Mucosa of descending colon (tissue), 3 donors: ENCODE data around the gene TRAPPC10. TPM values are rescaled to one million over a fixed set of nuclear protein-coding genes. Genes with fewer than 3 reads are reported as not detected.
A peak's percentile ranks its signal among the peaks of the same experiment; 100 is the strongest.
"Not testable (repeated sequence)": the region's sequence is repeated elsewhere in the genome, so short reads cannot be mapped to it uniquely, and the experiment has no call there.

Experiments
- ATAC-seq: fragments of 200-7000 bp; cut with Tn5 transposase; one replicate; pipeline ENCODE4 v1.9.1; 2020; ENCODE audit warnings: mild to moderate bottlenecking, moderate library complexity
- DNase-seq, 3 donors: peaks; one replicate each; pipeline ENCODE4 v3.0.0-alpha.2; 2020
- H3K36me3 ChIP-seq: fragments of 200-600 bp; one replicate; pipeline ENCODE4 v1.8.0; 2021; ENCODE audit warnings: low read depth, mild to moderate bottlenecking
- H3K4me1 ChIP-seq: fragments of 200-600 bp; one replicate; pipeline ENCODE4 v1.8.0; 2021; ENCODE audit warnings: low read depth, mild to moderate bottlenecking
- H3K4me3 ChIP-seq: fragments of 200-600 bp; one replicate; pipeline ENCODE4 v1.8.0; 2021; ENCODE audit warnings: mild to moderate bottlenecking
- H3K9me3 ChIP-seq: fragments of 200-600 bp; one replicate; pipeline ENCODE4 v1.8.0; 2021; ENCODE audit warnings: mild to moderate bottlenecking
- intact Hi-C, 2 donors: fragments of 100-400 bp; cut with DNase I in 1 of 2; cut with micrococcal nuclease in 1 of 2; formaldehyde crosslinking; loops; one replicate each; pipeline versions ENCODE4 v1.11.0 to v1.11.1; 2022; cut with DNase I, micrococcal nuclease
- total RNA-seq, 3 donors: library from RNA; stranded (reverse); fragmentation: NEBNext Ultra II Directional in 2 of 3; extraction: Animal tissue kit (Norgen Biotek cat#: 25700) in 2 of 3; gene quantifications; one replicate each; pipeline versions ENCODE4 v1.2.1 to v1.2.4, GENCODE V29; 2021 to 2023
- donor health status: DM: no; HTN: no; CAD: no; lungs with moderate emphysema.
- donor health status: DM: no; HTN: no; CAD: no.
- donor health status: DM: no; HTN: yes; CAD: no.

TRAPPC10 gene
- total RNA-seq, 3 donors from 2014 or later, result 57.7 to 86.8 (median 61.9) TPM

DNA sequence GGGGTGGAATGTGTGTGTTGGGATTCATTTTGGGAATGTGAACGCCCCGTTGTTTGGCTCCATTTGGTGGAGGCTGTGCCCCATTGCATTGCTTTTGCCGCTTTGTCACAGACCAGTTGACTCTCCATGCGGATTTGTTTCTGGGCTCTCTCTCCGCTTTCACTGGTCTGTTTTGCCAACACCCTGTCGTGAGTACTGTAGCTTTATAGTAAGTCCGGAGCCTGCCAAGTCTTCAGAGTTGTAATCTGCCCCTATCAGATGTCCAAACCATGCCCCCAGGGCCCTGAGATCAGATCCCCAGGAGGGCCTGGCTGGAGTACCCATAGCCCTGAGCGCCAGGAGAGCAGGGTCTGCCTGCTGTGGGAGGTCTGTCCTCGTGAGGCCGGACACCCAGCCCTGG lies 138.1 kb downstream of the TRAPPC10 start:
- H3K4me1 ChIP-seq, H3K36me3 ChIP-seq, DNase-seq, H3K9me3 ChIP-seq, H3K4me3 ChIP-seq, intact Hi-C loops, ATAC-seq: not testable (repeated sequence)

DNA sequence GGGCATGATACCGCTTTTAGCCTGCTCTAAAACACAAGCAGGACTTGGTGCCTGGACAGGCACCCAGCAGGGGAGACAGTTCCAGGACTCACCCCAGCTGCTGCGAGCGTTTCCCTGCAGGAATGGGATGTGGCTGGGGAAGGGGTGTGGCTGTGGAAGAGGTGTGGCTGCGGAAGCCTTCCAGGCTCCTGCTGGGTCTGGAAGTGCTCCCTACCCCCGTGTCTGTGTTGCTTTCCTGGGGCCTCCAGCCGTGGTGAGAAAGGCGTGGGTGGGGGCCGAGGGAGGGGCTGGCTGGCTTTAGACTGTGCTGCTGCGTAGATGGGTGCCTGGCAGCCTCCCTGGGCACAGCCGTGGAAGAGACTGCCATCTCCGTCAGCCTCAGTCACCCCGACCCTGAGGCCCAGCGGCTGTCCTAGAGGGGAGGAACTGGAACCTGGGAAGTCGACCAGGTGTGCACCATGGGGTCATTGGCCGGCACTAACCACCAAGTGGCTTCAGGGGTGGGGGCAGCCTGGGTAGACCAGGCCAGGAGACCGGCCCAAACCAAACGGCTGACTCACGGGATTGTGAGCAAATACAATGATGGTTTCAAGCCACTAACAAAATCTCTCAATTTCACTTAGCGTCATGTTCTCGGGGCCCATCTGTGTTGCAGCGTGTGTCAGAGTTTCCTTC lies 141.2 kb downstream of the TRAPPC10 start:
- ATAC-seq, result peak; percentile 34
- intact Hi-C loops, H3K4me3 ChIP-seq, DNase-seq, H3K9me3 ChIP-seq, H3K4me1 ChIP-seq, H3K36me3 ChIP-seq: not testable (repeated sequence)

DNA sequence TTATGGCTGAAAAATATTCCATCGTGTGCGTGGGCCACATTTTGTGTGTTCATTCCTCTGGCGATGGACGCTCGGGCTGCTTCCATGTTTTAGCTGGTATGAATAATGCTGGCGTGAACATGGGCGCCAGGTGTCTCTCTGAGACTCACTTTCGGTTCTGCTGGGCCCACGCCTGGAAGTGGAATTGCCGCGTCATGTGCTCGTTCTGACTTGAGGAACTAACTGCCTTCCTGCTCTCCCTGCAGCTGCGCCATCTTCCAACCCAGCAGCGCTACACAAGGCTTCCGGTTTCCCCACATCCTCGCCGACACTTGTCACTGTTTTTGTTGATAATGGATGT lies 141.8 kb downstream of the TRAPPC10 start:
- H3K36me3 ChIP-seq, H3K9me3 ChIP-seq, intact Hi-C loops, H3K4me1 ChIP-seq, H3K4me3 ChIP-seq: not testable (repeated sequence)
- peak; percentile 16 to 35 (median 28) for DNase-seq
- ATAC-seq, result peak; percentile 54

DNA sequence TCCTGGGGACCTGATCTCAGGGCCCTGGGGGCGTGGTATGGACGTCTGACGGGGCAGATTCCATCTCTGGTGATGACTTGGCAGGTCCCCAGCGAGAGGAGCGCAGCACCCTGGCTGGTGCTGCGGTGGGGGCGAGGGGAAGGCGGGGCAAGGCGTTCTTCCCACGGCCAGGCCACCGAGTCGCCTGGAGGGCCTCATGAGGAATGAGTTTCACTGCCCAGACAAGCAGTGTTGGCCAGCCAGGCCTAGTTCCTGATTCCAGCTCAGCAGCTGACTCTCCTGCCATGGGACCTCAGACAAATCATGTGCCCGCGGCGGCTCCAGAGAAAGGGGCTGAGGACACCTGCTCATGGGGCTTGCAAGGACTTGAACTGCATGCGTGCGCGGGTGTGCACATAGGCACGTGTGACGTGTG lies 142.7 kb downstream of the TRAPPC10 start:
- ATAC-seq, result peak; percentile 44
- H3K9me3 ChIP-seq, intact Hi-C loops, H3K4me3 ChIP-seq, H3K4me1 ChIP-seq, DNase-seq, H3K36me3 ChIP-seq: not testable (repeated sequence)

DNA sequence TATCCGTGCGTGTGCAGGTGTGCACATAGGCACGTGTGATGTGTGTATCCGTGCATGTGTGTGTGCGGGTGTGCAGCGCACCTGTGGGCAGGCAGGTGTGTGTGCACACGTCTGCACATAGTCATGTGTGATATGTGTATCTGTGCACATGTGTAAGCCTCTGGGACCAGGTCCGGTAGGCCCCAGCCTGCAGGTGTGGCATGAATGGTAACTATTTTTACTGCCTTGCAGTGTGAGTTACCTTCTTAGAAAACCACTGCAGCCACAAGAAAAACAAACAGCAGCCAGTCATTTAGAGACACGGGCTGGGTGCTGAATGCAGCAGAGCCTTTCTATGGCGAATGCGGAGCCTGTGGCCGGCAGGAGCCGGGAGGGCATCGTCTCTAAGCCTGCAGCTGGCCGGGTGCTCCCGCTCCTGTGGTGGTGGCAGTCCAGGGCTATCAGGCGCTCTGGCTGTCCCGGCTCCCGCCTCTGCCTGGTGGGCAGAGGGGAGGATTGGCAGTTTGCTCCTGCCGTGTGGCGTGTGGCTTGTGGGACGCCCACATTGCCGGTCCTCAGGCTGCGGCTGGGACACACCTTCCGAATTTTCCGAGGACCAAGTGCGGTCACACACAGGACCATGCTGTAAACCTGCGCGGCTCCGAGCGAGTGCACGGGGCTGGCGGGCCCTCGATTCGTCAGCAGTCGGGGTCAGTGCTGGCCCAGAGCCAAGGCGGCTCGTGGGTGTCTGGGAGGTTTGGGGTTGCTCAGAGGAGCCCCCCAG lies 143.3 kb downstream of the TRAPPC10 start:
- intact Hi-C loops, DNase-seq: not testable (repeated sequence)
- ATAC-seq, result peak; percentile 53

DNA sequence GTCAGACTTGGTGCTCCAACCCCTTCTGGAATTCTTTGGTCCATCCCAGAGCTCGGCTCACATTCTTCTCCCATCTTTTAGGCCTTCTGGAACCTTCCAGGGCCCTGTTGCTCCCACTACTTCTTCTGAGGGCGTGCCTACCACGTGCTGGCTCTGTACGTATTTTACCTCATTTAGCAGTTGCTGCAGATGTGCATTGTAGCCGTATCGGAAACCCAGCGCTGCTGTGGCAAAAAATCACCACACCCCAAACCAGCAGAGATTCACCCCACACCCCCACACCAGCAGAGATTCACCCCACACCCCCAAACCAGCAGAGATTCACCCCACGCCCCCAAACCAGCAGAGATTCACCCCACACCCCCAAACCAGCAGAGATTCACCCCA lies 143.9 kb downstream of the TRAPPC10 start:
- H3K4me1 ChIP-seq, H3K36me3 ChIP-seq, ATAC-seq, H3K4me3 ChIP-seq, H3K9me3 ChIP-seq, intact Hi-C loops, DNase-seq: not testable (repeated sequence)

More for the DNA sequence above, 143.3 kb downstream of the TRAPPC10 start:
- H3K4me1 ChIP-seq, H3K36me3 ChIP-seq, H3K9me3 ChIP-seq, H3K4me3 ChIP-seq: not testable (repeated sequence)

Other genes starting within 250 kb of the TRAPPC10 start
- gene CSTB, start 236.0 kb upstream of the TRAPPC10 start, total RNA-seq, result 10 to 100 TPM; 36.2 to 64.5 (median 56.8) TPM
- 10 to 100 TPM; 15.9 to 16.3 (median 16.3) TPM for gene RRP1, start 222.7 kb upstream of the TRAPPC10 start, total RNA-seq
- gene AGPAT3, start 147.1 kb upstream of the TRAPPC10 start, total RNA-seq, result 100 to 1,000 TPM in 1 of 3 donors, 10 to 100 TPM in 2; 77.7 to 120 (median 97.7) TPM
- gene PWP2, start 95.1 kb downstream of the TRAPPC10 start, total RNA-seq, result 10 to 100 TPM in 1 of 3 donors, 1 to 10 TPM in 2; 3.0 to 10.4 (median 4.5) TPM
- 10 to 100 TPM in 2 of 3 donors, 1 to 10 TPM in 1; 7.1 to 12.2 (median 10.3) TPM for gene GATD3, start 121.4 kb downstream of the TRAPPC10 start, total RNA-seq
- gene ICOSLG, start 228.6 kb downstream of the TRAPPC10 start, total RNA-seq, result 1 to 10 TPM; 3.0 to 8.5 (median 6.0) TPM
- not detected for gene DNMT3L, start 249.6 kb downstream of the TRAPPC10 start, total RNA-seq